Natural killer cell (primary cell): ENCODE results near the gene RNF17. TPM values are rescaled to one million over a fixed set of nuclear protein-coding genes. Genes with fewer than 3 reads are reported as not detected.

ENCODE experiments used
- ATAC-seq, 3 donors: fragments of 150-1000 bp in 2 of 3; fragments of 200-7000 bp in 1 of 3; cut with Tn5 transposase; 1 replicate in 1 of 3; 2 replicates in 2 of 3; pipeline ENCODE4 v1.10.0; 2021; ENCODE audit warnings: mild to moderate bottlenecking in 2 of 3, moderate library complexity in 2 of 3
- DNase-seq, 2 donors: peaks; one replicate each; pipeline versions ENCODE4 v3.0.0 to v3.0.0-alpha.2; 2013 to 2021; ENCODE audit warnings: mixed read lengths in 1 of 2
- H3K27ac ChIP-seq: one replicate; pipeline ENCODE4 v1.5.1; 2013; ENCODE audit warnings: mild to moderate bottlenecking, low read length
- H3K27me3 ChIP-seq: one replicate; pipeline ENCODE4 v1.6.1; 2013; ENCODE audit warnings: low read length; ENCODE audit not compliant: control insufficient read depth, insufficient read depth
- H3K36me3 ChIP-seq: one replicate; pipeline ENCODE4 v1.6.1; 2013; ENCODE audit warnings: low read length; ENCODE audit not compliant: control insufficient read depth, insufficient read depth
- H3K4me1 ChIP-seq: one replicate; pipeline ENCODE4 v1.6.1; 2013; ENCODE audit warnings: low read length; ENCODE audit not compliant: control insufficient read depth, insufficient read depth
- H3K4me3 ChIP-seq: one replicate; pipeline ENCODE4 v1.5.1; 2013; ENCODE audit warnings: low read length
- H3K9me3 ChIP-seq: one replicate; pipeline ENCODE4 v1.6.1; 2013; ENCODE audit warnings: low read length; ENCODE audit not compliant: control insufficient read depth, insufficient read depth
- H3K27ac Mint-ChIP-seq, 2 donors: one replicate each; pipeline ENCODE4 v1.8.0; 2022; ENCODE audit warnings: mild to moderate bottlenecking in 2 of 2, mixed read lengths in 2 of 2, moderate library complexity in 1 of 2
- H3K27me3 Mint-ChIP-seq, 2 donors: one replicate each; pipeline ENCODE4 v1.8.0; 2022; ENCODE audit warnings: low read depth in 2 of 2, mixed read lengths in 2 of 2
- H3K36me3 Mint-ChIP-seq: one replicate; pipeline ENCODE4 v1.8.0; 2022; ENCODE audit warnings: mixed read lengths
- H3K4me1 Mint-ChIP-seq, 2 donors: one replicate each; pipeline ENCODE4 v1.8.0; 2022; ENCODE audit warnings: mixed read lengths in 2 of 2
- H3K4me3 Mint-ChIP-seq: one replicate; pipeline ENCODE4 v1.8.0; 2022; ENCODE audit warnings: mild to moderate bottlenecking, moderate library complexity, mixed read lengths
- H3K9me3 Mint-ChIP-seq, 2 donors: one replicate each; pipeline ENCODE4 v1.8.0; 2022; ENCODE audit warnings: mixed read lengths in 2 of 2
- WGBS: methylation state at CpG from one replicate; pipeline ENCODE4 v1.1.7; 2013; ENCODE audit warnings: missing lambda C conversion rate; ENCODE audit not compliant: insufficient coverage; 5-methylcytosine and 5-hydroxymethylcytosine counted together
- intact Hi-C: fragments of 100-400 bp; cut with micrococcal nuclease; formaldehyde crosslinking; loops from one replicate; pipeline ENCODE4 v1.14.2; 2022
- total RNA-seq, 4 donors: library from RNA; stranded (reverse); fragments of 120-200 nt in 1 of 4; gene quantifications; one replicate each; pipeline versions ENCODE4 v1.2.3 to v1.2.4, GENCODE V29; 2013 to 2022
- TF ChIP-seq, protein P1 (sequence below): fragments of 200-600 bp; IDR thresholded peaks from one replicate; pipeline ENCODE4 v1.8.0; 2022; ENCODE audit warnings: antibody characterized with exemption

Gene RNF17
- total RNA-seq, 3 donors from 2014 or later (not counting 1 experiment from before 2014, with no cell fraction given), result not detected

GRCh38 chr13:24748061-24748400 lies 15.9 kb upstream of the RNF17 start:
- H3K27me3 Mint-ChIP-seq, result peaks cover 40 to 58% of the 10 kb centered on the region in 2 donors
- no peak overlapping the region for H3K27ac Mint-ChIP-seq

GRCh38 chr13:24759197-24759596 lies 4.8 kb upstream of the RNF17 start:
- Mint-ChIP-seq H3K27ac (no peak overlapping the region), H3K36me3 (no peaks in the 10 kb centered on the region)
- H3K27ac ChIP-seq, result no peak overlapping the region

More at GRCh38 chr13:24748061-24748400, 15.9 kb upstream of the RNF17 start:
- H3K27me3 ChIP-seq, result peaks cover 7% of the 10 kb centered on the region
- Mint-ChIP-seq H3K4me1 (peaks cover 0 to 6% of the 10 kb centered on the region in 2 donors), H3K9me3 (no peaks in the 10 kb centered on the region), H3K4me3 (peak overlapping the region; percentile 21), H3K36me3 (no peaks in the 10 kb centered on the region)
- no peak for ATAC-seq
- TF ChIP-seq, protein P1, sequence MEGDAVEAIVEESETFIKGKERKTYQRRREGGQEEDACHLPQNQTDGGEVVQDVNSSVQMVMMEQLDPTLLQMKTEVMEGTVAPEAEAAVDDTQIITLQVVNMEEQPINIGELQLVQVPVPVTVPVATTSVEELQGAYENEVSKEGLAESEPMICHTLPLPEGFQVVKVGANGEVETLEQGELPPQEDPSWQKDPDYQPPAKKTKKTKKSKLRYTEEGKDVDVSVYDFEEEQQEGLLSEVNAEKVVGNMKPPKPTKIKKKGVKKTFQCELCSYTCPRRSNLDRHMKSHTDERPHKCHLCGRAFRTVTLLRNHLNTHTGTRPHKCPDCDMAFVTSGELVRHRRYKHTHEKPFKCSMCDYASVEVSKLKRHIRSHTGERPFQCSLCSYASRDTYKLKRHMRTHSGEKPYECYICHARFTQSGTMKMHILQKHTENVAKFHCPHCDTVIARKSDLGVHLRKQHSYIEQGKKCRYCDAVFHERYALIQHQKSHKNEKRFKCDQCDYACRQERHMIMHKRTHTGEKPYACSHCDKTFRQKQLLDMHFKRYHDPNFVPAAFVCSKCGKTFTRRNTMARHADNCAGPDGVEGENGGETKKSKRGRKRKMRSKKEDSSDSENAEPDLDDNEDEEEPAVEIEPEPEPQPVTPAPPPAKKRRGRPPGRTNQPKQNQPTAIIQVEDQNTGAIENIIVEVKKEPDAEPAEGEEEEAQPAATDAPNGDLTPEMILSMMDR, result no peak
- no peak for DNase-seq
- WGBS, result 6% methylated on average over 10 of the region's 10 CpGs
- no peak overlapping the region for H3K27ac ChIP-seq
- intact Hi-C loops, result no loop called here
- no peaks in the 10 kb centered on the region for H3K36me3 ChIP-seq
- no peak overlapping the region for H3K4me3 ChIP-seq
- H3K9me3 ChIP-seq, result no peaks in the 10 kb centered on the region
- peaks cover 14% of the 10 kb centered on the region for H3K4me1 ChIP-seq

GRCh38 chr13:24764276-24764630 lies 284 bp downstream of the RNF17 start:
- TF ChIP-seq, protein P1, result no peak
- Mint-ChIP-seq H3K4me3 (no peak overlapping the region), H3K9me3 (no peaks in the 10 kb centered on the region), H3K36me3 (no peaks in the 10 kb centered on the region), H3K27me3 (peaks cover 7 to 12% of the 10 kb centered on the region in 2 donors), H3K27ac (no peak overlapping the region), H3K4me1 (no peaks in the 10 kb centered on the region)
- H3K4me1 ChIP-seq, result no peaks in the 10 kb centered on the region
- H3K9me3 ChIP-seq, result no peaks in the 10 kb centered on the region
- intact Hi-C loops, result no loop called here
- 93% methylated on average over 15 of the region's 15 CpGs for WGBS
- DNase-seq (no peak), ATAC-seq (no peak)
- H3K27me3 ChIP-seq, result no peaks in the 10 kb centered on the region
- no peaks in the 10 kb centered on the region for H3K36me3 ChIP-seq
- H3K4me3 ChIP-seq, result no peak overlapping the region
- H3K27ac ChIP-seq, result no peak overlapping the region

More at GRCh38 chr13:24759197-24759596, 4.8 kb upstream of the RNF17 start:
- Histone ChIP-seq H3K4me3 (no peak overlapping the region), H3K27me3 (no peaks in the 10 kb centered on the region), H3K4me1 (no peaks in the 10 kb centered on the region), H3K36me3 (no peaks in the 10 kb centered on the region), H3K9me3 (no peaks in the 10 kb centered on the region)
- no peak for DNase-seq
- Mint-ChIP-seq H3K4me1 (no peaks in the 10 kb centered on the region), H3K9me3 (no peaks in the 10 kb centered on the region), H3K4me3 (no peak overlapping the region), H3K27me3 (peaks cover 13 to 32% of the 10 kb centered on the region in 2 donors)
- TF ChIP-seq, protein P1, result no peak
- no peak for ATAC-seq
- intact Hi-C loops, result no loop called here

DNA sequence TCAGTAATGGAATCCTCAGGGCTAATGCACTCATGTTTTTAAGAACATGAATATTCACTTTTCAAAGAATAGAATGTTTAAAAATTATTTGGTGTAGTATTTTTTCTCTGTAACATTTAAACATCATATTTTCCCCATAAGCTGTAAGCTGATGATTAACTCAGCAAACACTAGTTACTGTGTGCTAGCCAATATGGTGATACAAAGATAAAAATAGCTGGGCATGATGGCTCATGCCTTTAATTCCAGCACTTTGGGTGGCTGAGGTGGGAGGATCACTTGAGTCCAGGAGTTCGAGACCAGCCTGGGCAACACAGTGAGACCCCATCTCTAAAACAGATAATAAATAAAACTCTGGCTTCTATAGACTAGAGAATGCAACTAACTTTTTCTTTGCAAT lies 13.2 kb downstream of the RNF17 start:
- H3K27me3 Mint-ChIP-seq, result peaks cover 0 to 6% of the 10 kb centered on the region in 2 donors

More for the DNA sequence above, 13.2 kb downstream of the RNF17 start:
- WGBS, result 80% methylated on average over 1 of the region's 1 CpG
- Histone ChIP-seq H3K27ac (no peak overlapping the region), H3K27me3 (no peaks in the 10 kb centered on the region), H3K9me3 (no peaks in the 10 kb centered on the region), H3K4me3 (no peak overlapping the region), H3K36me3 (no peaks in the 10 kb centered on the region), H3K4me1 (no peaks in the 10 kb centered on the region)
- DNase-seq (no peak), ATAC-seq (no peak)
- TF ChIP-seq, protein P1, result no peak
- H3K4me1 Mint-ChIP-seq, result no peaks in the 10 kb centered on the region
- no peaks in the 10 kb centered on the region for H3K9me3 Mint-ChIP-seq
- H3K36me3 Mint-ChIP-seq, result no peaks in the 10 kb centered on the region
- H3K27ac Mint-ChIP-seq, result no peak overlapping the region
- intact Hi-C loops, result no loop called here
- no peak overlapping the region for H3K4me3 Mint-ChIP-seq
